Transverse colon (tissue), 4 donors: ENCODE measurements around the gene ALG9. TPM values are rescaled to one million over a fixed set of nuclear protein-coding genes. Genes with fewer than 3 reads are reported as not detected.

Experiments
- DNase-seq: peaks from one replicate; pipeline ENCODE4 v3.0.0-alpha.2; 2019
- H3K27ac ChIP-seq, 4 donors: fragments of 200-600 bp; sonication (generic); 2 replicates each; pipeline ENCODE4 v1.5.1; 2016 to 2018; ENCODE audit warnings: inconsistent platforms in 4 of 4
- H3K27me3 ChIP-seq: fragments of 200-600 bp; sonication (generic); 2 replicates; pipeline ENCODE4 v1.5.1; 2017; ENCODE audit warnings: inconsistent platforms
- H3K36me3 ChIP-seq, 4 donors: fragments of 200-600 bp; sonication (generic); 2 replicates each; pipeline ENCODE4 v1.5.1; 2017 to 2019; ENCODE audit warnings: inconsistent platforms in 4 of 4
- H3K4me1 ChIP-seq, 4 donors: fragments of 200-600 bp; sonication (generic); 2 replicates each; pipeline ENCODE4 v1.5.1; 2017 to 2020; ENCODE audit warnings: inconsistent platforms in 4 of 4
- H3K4me3 ChIP-seq, 4 donors: fragments of 200-600 bp; sonication (generic); 1 replicate in 1 of 4; 2 replicates in 3 of 4; pipeline versions ENCODE4 v1.5.1 to v1.6.1; 2017 to 2019; ENCODE audit warnings: inconsistent platforms in 4 of 4
- H3K9me3 ChIP-seq, 2 donors: fragments of 200-600 bp; sonication (generic); 2 replicates each; pipeline ENCODE4 v1.5.1; 2017 to 2019; ENCODE audit warnings: inconsistent platforms in 2 of 2
- EP300 ChIP-seq: sonication (generic); formaldehyde crosslinking; IDR thresholded peaks from one replicate; pipeline ENCODE4 v1.6.1; 2017; ENCODE audit warnings: antibody characterized with exemption, low read depth
- POLR2A ChIP-seq: fragments of 450-650 bp; IDR thresholded peaks from one replicate; pipeline ENCODE4 v1.6.1; 2016; ENCODE audit warnings: antibody characterized with exemption, mild to moderate bottlenecking, moderate library complexity
- POLR2AphosphoS5 ChIP-seq, 3 donors: sonication (generic); formaldehyde crosslinking; IDR thresholded peaks; one replicate each; pipeline ENCODE4 v1.6.1; 2016; ENCODE audit warnings: antibody characterized with exemption in 3 of 3
- WGBS, 2 donors: methylation state at CpG; one replicate each; pipeline ENCODE4 v1.1.5; 2018; ENCODE audit warnings: low coverage in 1 of 2; 5-methylcytosine and 5-hydroxymethylcytosine counted together
- in situ Hi-C, 4 donors: fragments of 200-750 bp; cut with MboI; loops; one replicate each; pipeline versions ENCODE4 v1.15.0 to v1.15.1; 2017; ENCODE audit warnings: low sequenced_read_pairs in 3 of 4, low pct_ligation_motif_present in 1 of 4, low pct_unique_long_range_greater_than_20kb in 1 of 4
- intact Hi-C: fragments of 100-400 bp; cut with DNase I; formaldehyde crosslinking; loops from one replicate; pipeline ENCODE4 v1.15.1; 2023; ENCODE audit warnings: low total_unique reads
- total RNA-seq, 4 donors: library from RNA; depleted of rRNA; stranded (reverse); fragments of >200 nt; gene quantifications; one replicate each; pipeline ENCODE4 v1.1.0, GENCODE V29; 2016
- TF ChIP-seq, protein P1 (sequence below), 5 experiments: fragments of 200-600 bp in 3 of 5; fragments of 450-650 bp in 2 of 5; sonication (generic) in 3 of 5; IDR thresholded peaks; 1 replicate in 2 of 5; 2 replicates in 3 of 5; pipeline ENCODE4 v1.5.1; 2016 to 2017; ENCODE audit warnings: antibody characterized with exemption in 5 of 5, inconsistent platforms in 3 of 5, mild to moderate bottlenecking in 2 of 5, moderate library complexity in 1 of 5

The ALG9 gene
- total RNA-seq, 4 donors from 2014 or later = 18.4 to 51.1 (median 35.0) TPM

DNA sequence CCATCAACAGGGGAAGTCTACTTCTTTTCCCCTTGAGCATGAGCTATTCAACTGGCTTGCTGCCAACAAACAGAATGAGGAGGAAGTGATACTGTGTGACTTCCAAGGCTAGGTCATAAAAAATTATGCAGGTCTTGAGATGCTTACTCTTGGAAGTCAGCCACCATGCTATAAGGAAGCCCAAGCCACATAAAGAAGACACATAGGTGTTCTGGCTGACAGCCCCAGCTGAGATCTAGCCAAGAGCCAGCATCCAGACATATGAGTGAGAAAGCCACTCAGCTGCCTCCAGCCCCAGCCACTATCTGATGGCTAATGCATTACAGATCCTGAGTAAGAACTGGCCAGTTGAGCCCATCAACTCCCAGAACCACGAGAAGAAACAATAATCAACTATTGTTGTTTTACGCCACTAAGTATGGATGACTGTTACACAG is 74.2 kb downstream of the ALG9 start:
- TF ChIP-seq, protein P1, sequence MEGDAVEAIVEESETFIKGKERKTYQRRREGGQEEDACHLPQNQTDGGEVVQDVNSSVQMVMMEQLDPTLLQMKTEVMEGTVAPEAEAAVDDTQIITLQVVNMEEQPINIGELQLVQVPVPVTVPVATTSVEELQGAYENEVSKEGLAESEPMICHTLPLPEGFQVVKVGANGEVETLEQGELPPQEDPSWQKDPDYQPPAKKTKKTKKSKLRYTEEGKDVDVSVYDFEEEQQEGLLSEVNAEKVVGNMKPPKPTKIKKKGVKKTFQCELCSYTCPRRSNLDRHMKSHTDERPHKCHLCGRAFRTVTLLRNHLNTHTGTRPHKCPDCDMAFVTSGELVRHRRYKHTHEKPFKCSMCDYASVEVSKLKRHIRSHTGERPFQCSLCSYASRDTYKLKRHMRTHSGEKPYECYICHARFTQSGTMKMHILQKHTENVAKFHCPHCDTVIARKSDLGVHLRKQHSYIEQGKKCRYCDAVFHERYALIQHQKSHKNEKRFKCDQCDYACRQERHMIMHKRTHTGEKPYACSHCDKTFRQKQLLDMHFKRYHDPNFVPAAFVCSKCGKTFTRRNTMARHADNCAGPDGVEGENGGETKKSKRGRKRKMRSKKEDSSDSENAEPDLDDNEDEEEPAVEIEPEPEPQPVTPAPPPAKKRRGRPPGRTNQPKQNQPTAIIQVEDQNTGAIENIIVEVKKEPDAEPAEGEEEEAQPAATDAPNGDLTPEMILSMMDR (IDR thresholded peaks at IDR 0.05) = no peak
- TF ChIP-seq POLR2A (no peak), EP300 (no peak), POLR2AphosphoS5 (IDR thresholded peaks at IDR 0.05) (no peak)
- intact Hi-C loops (no loop called here), in situ Hi-C loops (no loop called here)
- H3K4me1 ChIP-seq = peaks cover 0 to 3% (median 0%) of the 10 kb centered on the region in 4 donors
- no peak overlapping the region for H3K4me3 ChIP-seq
- H3K27ac ChIP-seq = no peak overlapping the region
- peaks cover 0 to 5% of the 10 kb centered on the region in 2 donors for H3K9me3 ChIP-seq
- H3K27me3 ChIP-seq = no peaks in the 10 kb centered on the region
- peak; percentile 12 for DNase-seq
- H3K36me3 ChIP-seq = peaks cover 0 to 11% (median 5%) of the 10 kb centered on the region in 4 donors
- 82% methylated on average over 2 of the region's 2 CpGs; no CpG with 5 or more reads in 1 of the 2 donors for WGBS, 2 donors

DNA sequence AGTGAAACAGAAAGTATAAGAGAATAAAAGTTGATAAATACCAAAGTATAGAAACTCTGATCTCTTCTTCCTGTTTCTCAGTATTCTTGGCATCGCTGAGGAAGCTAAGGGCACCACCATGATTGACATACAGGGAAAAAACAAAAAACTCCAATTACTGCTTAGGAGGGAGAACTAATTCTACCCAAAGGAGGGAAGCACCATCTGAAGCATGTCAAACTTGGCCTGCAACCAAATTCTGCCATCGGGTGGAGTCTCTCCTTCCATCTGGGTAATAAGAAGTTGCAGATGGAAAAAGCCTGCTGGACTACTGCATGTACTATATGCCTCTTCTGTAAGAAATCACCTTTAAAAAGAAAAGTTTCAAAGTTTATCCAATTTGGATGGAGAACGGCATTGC is 74.7 kb downstream of the ALG9 start:
- H3K27ac ChIP-seq = no peak overlapping the region

DNA sequence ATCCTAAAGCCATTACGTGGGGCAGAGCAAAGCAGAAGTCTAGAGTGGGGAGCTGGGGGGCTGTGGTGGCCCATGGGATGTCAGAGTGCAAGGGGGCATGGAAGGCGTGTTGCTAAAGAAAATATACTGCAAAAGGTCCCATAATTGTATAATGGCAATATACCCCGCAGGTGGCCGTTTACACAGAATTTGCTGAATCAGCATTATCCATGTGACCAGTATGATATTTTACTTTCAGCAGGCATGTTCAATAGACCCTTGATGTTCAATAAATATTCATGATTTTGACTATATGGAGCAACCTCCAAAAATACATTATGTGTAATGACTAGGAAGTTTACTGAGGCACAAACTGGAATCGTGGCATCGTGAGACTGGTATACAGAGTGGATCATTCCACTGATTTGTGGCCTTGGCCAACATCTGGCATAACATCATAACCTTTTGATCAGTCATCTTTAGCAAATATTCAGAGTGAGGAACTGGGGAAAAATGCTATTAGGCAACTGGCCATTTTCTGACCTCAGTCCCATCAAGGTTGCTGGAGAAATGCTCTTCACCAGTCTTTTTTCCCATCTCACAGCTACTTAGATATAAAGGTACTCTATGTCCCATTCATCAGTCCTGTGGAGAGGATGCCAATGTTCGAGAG is 75.9 kb downstream of the ALG9 start:
- no peak for TF ChIP-seq POLR2AphosphoS5 (IDR thresholded peaks at IDR 0.05)
- TF ChIP-seq, protein P1 (IDR thresholded peaks at IDR 0.05) = no peak
- TF ChIP-seq POLR2A = no peak
- no peak for TF ChIP-seq EP300
- in situ Hi-C loops (no loop called here), intact Hi-C loops (no loop called here)
- 90 to 95% methylated on average over 4 to 7 of the region's 7 CpGs for WGBS, 2 donors
- Histone ChIP-seq H3K27me3 (no peaks in the 10 kb centered on the region), H3K9me3 (peaks cover 0 to 5% of the 10 kb centered on the region in 2 donors), H3K27ac (no peak overlapping the region), H3K4me1 (peaks cover 0 to 3% (median 0%) of the 10 kb centered on the region in 4 donors), H3K4me3 (no peak overlapping the region), H3K36me3 (peaks cover 0 to 10% (median 0%) of the 10 kb centered on the region in 4 donors)
- no peak for DNase-seq

More for the DNA sequence above, 74.7 kb downstream of the ALG9 start:
- Histone ChIP-seq H3K4me3 (no peak overlapping the region), H3K9me3 (peaks cover 0 to 5% of the 10 kb centered on the region in 2 donors), H3K4me1 (peaks cover 0 to 3% (median 0%) of the 10 kb centered on the region in 4 donors), H3K36me3 (peaks cover 0 to 10% (median 4%) of the 10 kb centered on the region in 4 donors), H3K27me3 (no peaks in the 10 kb centered on the region)
- intact Hi-C loops (no loop called here), in situ Hi-C loops (no loop called here)
- 64 to 78% methylated on average over 3 of the region's 3 CpGs for WGBS, 2 donors
- TF ChIP-seq EP300 = no peak
- TF ChIP-seq, protein P1 (IDR thresholded peaks at IDR 0.05) = no peak
- no peak for TF ChIP-seq POLR2AphosphoS5 (IDR thresholded peaks at IDR 0.05)
- no peak for TF ChIP-seq POLR2A
- no peak for DNase-seq

DNA sequence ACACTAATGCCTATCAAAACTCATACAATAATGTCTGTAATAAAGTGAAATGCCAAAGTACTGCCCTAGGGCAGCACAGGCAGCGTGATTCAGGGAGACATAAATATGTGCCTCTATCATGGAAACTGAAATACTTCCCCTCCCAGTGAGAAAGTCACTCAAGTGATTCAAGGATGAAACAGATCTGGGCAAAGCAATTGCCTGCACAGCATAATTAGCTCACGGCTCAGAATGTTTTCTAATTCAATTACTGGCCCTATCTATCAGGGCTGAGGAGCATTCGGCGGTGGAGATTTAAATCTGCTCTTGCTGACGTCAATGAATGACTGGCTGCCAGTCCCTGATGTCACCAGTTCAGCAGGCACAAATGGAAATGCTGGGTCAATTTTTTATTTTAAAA is 77.5 kb downstream of the ALG9 start:
- no peak for TF ChIP-seq EP300
- no peak for TF ChIP-seq POLR2A
- TF ChIP-seq, protein P1 (IDR thresholded peaks at IDR 0.05) = no peak
- TF ChIP-seq POLR2AphosphoS5 (IDR thresholded peaks at IDR 0.05) = no peak
- WGBS, 2 donors = 92 to 93% methylated on average over 2 to 5 of the region's 5 CpGs
- DNase-seq = no peak
- Histone ChIP-seq H3K27ac (no peak overlapping the region), H3K27me3 (no peaks in the 10 kb centered on the region), H3K4me3 (no peak overlapping the region), H3K4me1 (peaks cover 0 to 3% (median 0%) of the 10 kb centered on the region in 4 donors), H3K36me3 (peaks cover 0 to 10% (median 0%) of the 10 kb centered on the region in 4 donors), H3K9me3 (peaks cover 0 to 5% of the 10 kb centered on the region in 2 donors)
- in situ Hi-C loops = no loop called here
- intact Hi-C loops = no loop called here
